PC-3 (cell line): ENCODE measurements around the gene ADAMTSL3. TPM values are rescaled to one million over a fixed set of nuclear protein-coding genes. Genes with fewer than 3 reads are reported as not detected.

Experiments used
- ATAC-seq: fragments of 200-7000 bp; cut with Tn5 transposase; 2 replicates; pipeline ENCODE4 v1.9.1; 2020; ENCODE audit warnings: mild to moderate bottlenecking, moderate library complexity
- BruUV-seq: library from RNA; stranded (reverse); fragments of 400-500 nt; replicated peaks from 2 replicates; lab custom pipeline; 2021; lab: Mats Ljungman, UMichigan
- CTCF ChIA-PET: fragments of 300-600 bp; sonication (Branson Sonifier 250); formaldehyde crosslinking; loops from one replicate; lab custom pipeline; 2022; ENCODE audit warnings: antibody characterized with exemption; lab: Charles Lee
- POLR2A ChIA-PET: fragments of 300-600 bp; sonication (Branson Sonifier 250); formaldehyde crosslinking; loops from one replicate; lab custom pipeline; 2022; ENCODE audit warnings: antibody characterized with exemption; ENCODE audit not compliant: unreplicated experiment; lab: Charles Lee
- DNase-seq: peaks from one replicate; pipeline ENCODE4 v3.0.0-alpha.2; 2015
- H2AFZ ChIP-seq: fragments of 300-600 bp; sonication (generic); 2 replicates; pipeline ENCODE4 v1.6.0; 2016; ENCODE audit warnings: antibody characterized with exemption, low read length
- H3F3A ChIP-seq: fragments of 300-600 bp; sonication (generic); one replicate; pipeline ENCODE4 v1.6.0; 2017; ENCODE audit warnings: antibody characterized with exemption, low read length, control low read depth, mild to moderate bottlenecking; ENCODE audit not compliant: unreplicated experiment
- H3K27ac ChIP-seq: fragments of 300-600 bp; sonication (generic); 2 replicates; pipeline ENCODE4 v1.5.1; 2016; ENCODE audit warnings: mild to moderate bottlenecking, low read length
- H3K27me3 ChIP-seq: fragments of 300-600 bp; sonication (generic); 2 replicates; pipeline ENCODE4 v1.6.1; 2016; ENCODE audit warnings: low read length, mixed read lengths
- H3K36me3 ChIP-seq: fragments of 300-600 bp; sonication (generic); 2 replicates; pipeline ENCODE4 v1.6.1; 2016; ENCODE audit warnings: low read depth, mixed run types, low read length, mixed read lengths
- H3K4me1 ChIP-seq: fragments of 300-600 bp; sonication (generic); 2 replicates; pipeline ENCODE4 v1.5.1; 2016; ENCODE audit warnings: low read length; ENCODE audit not compliant: insufficient read depth
- H3K4me2 ChIP-seq: fragments of 300-600 bp; sonication (generic); 2 replicates; pipeline ENCODE4 v1.6.0; 2016; ENCODE audit warnings: low read length
- H3K4me3 ChIP-seq: fragments of 300-600 bp; sonication (generic); 2 replicates; pipeline ENCODE4 v1.5.1; 2016; ENCODE audit warnings: mild to moderate bottlenecking, low read length, mixed read lengths
- H3K79me2 ChIP-seq: fragments of 300-600 bp; sonication (generic); 2 replicates; pipeline ENCODE4 v1.6.1; 2017; ENCODE audit warnings: low read length, mixed read lengths
- H3K9ac ChIP-seq: fragments of 300-600 bp; sonication (generic); 2 replicates; pipeline ENCODE4 v1.6.0; 2016; ENCODE audit warnings: mild to moderate bottlenecking, low read length
- H3K9me2 ChIP-seq: fragments of 300-600 bp; sonication (generic); replicated peaks from 2 replicates; pipeline ENCODE4 v1.6.1; 2016; ENCODE audit warnings: mixed run types, low read length, mixed read lengths
- H3K9me3 ChIP-seq: fragments of 300-600 bp; sonication (generic); 2 replicates; pipeline ENCODE4 v1.6.1; 2016; ENCODE audit warnings: low read length, mixed read lengths
- H4K20me1 ChIP-seq: fragments of 300-600 bp; sonication (generic); 2 replicates; pipeline ENCODE4 v1.6.1; 2016; ENCODE audit warnings: low read length, mixed read lengths
- CTCF ChIP-seq: fragments of 300-600 bp; sonication (generic); conservative IDR thresholded peaks from 2 replicates; pipeline ENCODE4 v1.5.1; 2017; ENCODE audit warnings: antibody characterized with exemption, low read depth, mild to moderate bottlenecking, low read length
- EZH2 ChIP-seq: fragments of 300-600 bp; sonication (generic); IDR thresholded peaks from one replicate; pipeline ENCODE4 v1.6.1; 2017; ENCODE audit warnings: antibody characterized with exemption, mild to moderate bottlenecking, low read length; ENCODE audit not compliant: unreplicated experiment
- EZH2phosphoT487 ChIP-seq: fragments of 300-600 bp; sonication (generic); IDR thresholded peaks from 2 replicates; pipeline ENCODE4 v1.6.1; 2018; ENCODE audit warnings: mild to moderate bottlenecking, antibody characterized with exemption, low read length, borderline replicate concordance
- intact Hi-C: fragments of 100-400 bp; cut with micrococcal nuclease; formaldehyde crosslinking; loops from 2 replicates; pipeline ENCODE4 v1.9.0; 2023
- total RNA-seq: library from RNA; depleted of rRNA; stranded (reverse); fragments of >200 nt; gene quantifications from 2 replicates; pipeline ENCODE4 v1.2.3, GENCODE V29; 2014

Gene ADAMTSL3
- total RNA-seq, 1 experiment from 2014 or later = 7.9 TPM

GRCh38 chr15:83650831-83651230, 3.1 kb upstream of the ADAMTSL3 start:
- Histone ChIP-seq H3K9me3 (no peaks in the 10 kb centered on the region), H3K9me2 (no peaks in the 10 kb centered on the region), H3K4me2 (no peak overlapping the region), H4K20me1 (no peaks in the 10 kb centered on the region), H3K9ac (no peak overlapping the region), H2AFZ (no peak overlapping the region), H3K27ac (peak overlapping the region; percentile 5; the same call in 1 of the 2 replicates), H3K36me3 (no peaks in the 10 kb centered on the region), H3K79me2 (peaks cover 13% of the 10 kb centered on the region), H3K4me3 (no peak overlapping the region), H3F3A (no peaks in the 10 kb centered on the region), H3K4me1 (peaks cover 31% of the 10 kb centered on the region), H3K27me3 (no peaks in the 10 kb centered on the region)
- no peak for DNase-seq
- intact Hi-C loops = loop anchor here (5.0 to 10.0 kb wide), 3 partner anchors 84 to 384 kb away; no protein-coding TSS in a partner anchor
- ATAC-seq = no peak
- BruUV-seq = no TSS peak
- ChIA-PET CTCF (no interaction called here), POLR2A (no interaction called here)
- TF ChIP-seq CTCF = no peak
- no peak for TF ChIP-seq EZH2phosphoT487
- no peak for TF ChIP-seq EZH2

GRCh38 chr15:83651541-83651940, 2.4 kb upstream of the ADAMTSL3 start:
- CTCF ChIA-PET = interaction anchor here (1.1 kb wide), 1 partner anchor 95 kb away, joined by 4 read pairs; no protein-coding TSS in a partner anchor
- peak overlapping the region; percentile 35 for H3K27ac ChIP-seq
- intact Hi-C loops = loop anchor here (5.0 to 10.0 kb wide), 3 partner anchors 84 to 383 kb away; no protein-coding TSS in a partner anchor

More at GRCh38 chr15:83651541-83651940, 2.4 kb upstream of the ADAMTSL3 start:
- peak overlapping the region; percentile 39; the same call in 1 of the 2 replicates for H2AFZ ChIP-seq
- DNase-seq (peak; percentile 70), ATAC-seq (peak; percentile 43; the same call in 1 of the 2 replicates)
- H3K4me3 ChIP-seq = no peak overlapping the region
- no peak overlapping the region for H3K9ac ChIP-seq
- no peaks in the 10 kb centered on the region for H3K27me3 ChIP-seq
- peaks cover 13% of the 10 kb centered on the region for H3K79me2 ChIP-seq
- peak overlapping the region; percentile 4; the same call in 1 of the 2 replicates for H3K4me2 ChIP-seq
- H3K4me1 ChIP-seq = peaks cover 36% of the 10 kb centered on the region
- POLR2A ChIA-PET = no interaction called here
- TF ChIP-seq EZH2 = no peak
- no peak for TF ChIP-seq EZH2phosphoT487
- TF ChIP-seq CTCF = no peak
- H3K9me3 ChIP-seq = no peaks in the 10 kb centered on the region
- no TSS peak for BruUV-seq
- no peaks in the 10 kb centered on the region for H4K20me1 ChIP-seq
- H3K36me3 ChIP-seq = no peaks in the 10 kb centered on the region
- no peaks in the 10 kb centered on the region for H3K9me2 ChIP-seq
- no peaks in the 10 kb centered on the region for H3F3A ChIP-seq
